Activated CD8-positive, alpha-beta T cell treated with anti-CD3 and anti-CD28 coated beads for 36 hours (primary cell): ENCODE measurements around the gene RPUSD3. TPM values are rescaled to one million over a fixed set of nuclear protein-coding genes. Genes with fewer than 3 reads are reported as not detected.
"Not testable (repeated sequence)": the region's sequence is repeated elsewhere in the genome, so short reads cannot be mapped to it uniquely, and the experiment has no call there.

Experiments used
- ATAC-seq: fragments of 200-7000 bp; cut with Tn5 transposase; one replicate; pipeline ENCODE4 v1.10.0; 2021; ENCODE audit warnings: mild to moderate bottlenecking, moderate library complexity
- CTCF ChIA-PET: fragments of 350-600 bp; sonication (Branson Sonifier 250); formaldehyde crosslinking; loops from one replicate; lab custom pipeline; 2021; ENCODE audit warnings: antibody characterized with exemption; lab: Charles Lee
- POLR2A ChIA-PET: fragments of 350-600 bp; sonication (Branson Sonifier 250); formaldehyde crosslinking; loops from one replicate; lab custom pipeline; 2021; ENCODE audit warnings: antibody characterized with exemption; lab: Charles Lee
- DNase-seq: peaks from one replicate; pipeline ENCODE4 v3.0.0-alpha.2; 2020
- H3K27ac Mint-ChIP-seq: one replicate; pipeline ENCODE4 v1.8.0; 2021; ENCODE audit warnings: mild to moderate bottlenecking, mixed read lengths
- H3K27me3 Mint-ChIP-seq: one replicate; pipeline ENCODE4 v1.8.0; 2021; ENCODE audit warnings: mixed read lengths
- H3K36me3 Mint-ChIP-seq: one replicate; pipeline ENCODE4 v1.8.0; 2021; ENCODE audit warnings: low read depth, mixed read lengths
- H3K4me1 Mint-ChIP-seq: one replicate; pipeline ENCODE4 v1.8.0; 2021; ENCODE audit warnings: low read depth, mixed read lengths
- H3K4me3 Mint-ChIP-seq: one replicate; pipeline ENCODE4 v1.8.0; 2021; ENCODE audit warnings: mild to moderate bottlenecking, moderate library complexity, mixed read lengths
- H3K9me3 Mint-ChIP-seq: one replicate; pipeline ENCODE4 v1.8.0; 2021; ENCODE audit warnings: mixed read lengths
- CTCF ChIP-seq: fragments of 200-600 bp; IDR thresholded peaks from one replicate; pipeline ENCODE4 v1.8.0; 2022; ENCODE audit warnings: antibody characterized with exemption, mild to moderate bottlenecking
- intact Hi-C: fragments of 100-400 bp; cut with micrococcal nuclease; formaldehyde crosslinking; loops from one replicate; pipeline ENCODE4 v1.10.0; 2022
- total RNA-seq, 2 experiments: library from RNA; stranded (reverse); gene quantifications; one replicate each; pipeline ENCODE4 v1.2.3, GENCODE V29; 2021

RPUSD3 gene
- total RNA-seq, 2 experiments from 2014 or later = 78.8 to 83.5 TPM

GRCh38 chr3:9866639-9867038 is 22.8 kb upstream of the RPUSD3 start:
- no peak overlapping the region for H3K4me3 Mint-ChIP-seq
- ChIA-PET POLR2A (interaction anchor here (0.8 kb wide), 2 partner anchors 13 to 67 kb away, joined by 3 read pairs; partner anchors contain the start of genes CIDEC and CRELD1), CTCF (interaction anchor here (1.2 kb wide), 1 partner anchor 139 kb away, joined by 3 read pairs; no protein-coding TSS in a partner anchor)
- TF ChIP-seq CTCF = no peak
- no peaks in the 10 kb centered on the region for H3K4me1 Mint-ChIP-seq
- ATAC-seq (no peak), DNase-seq (no peak)
- H3K36me3 Mint-ChIP-seq = no peaks in the 10 kb centered on the region
- intact Hi-C loops = no loop called here
- no peaks in the 10 kb centered on the region for H3K9me3 Mint-ChIP-seq
- H3K27me3 Mint-ChIP-seq = peaks cover 7% of the 10 kb centered on the region
- no peak overlapping the region for H3K27ac Mint-ChIP-seq

GRCh38 chr3:9865125-9865637 is 21.4 kb upstream of the RPUSD3 start:
- POLR2A ChIA-PET, H3K4me3 Mint-ChIP-seq, H3K27ac Mint-ChIP-seq, DNase-seq, ATAC-seq, H3K36me3 Mint-ChIP-seq, intact Hi-C loops, H3K27me3 Mint-ChIP-seq, H3K4me1 Mint-ChIP-seq, H3K9me3 Mint-ChIP-seq: not testable (repeated sequence)
- CTCF ChIA-PET = interaction anchor here (1.1 to 1.4 kb wide), 2 partner anchors 56 to 64 kb away, joined by 3 read pairs; no protein-coding TSS in a partner anchor

- intact Hi-C loops = no loop called here
- H3K27me3 Mint-ChIP-seq = peaks cover 7% of the 10 kb centered on the region
- H3K4me1 Mint-ChIP-seq = no peaks in the 10 kb centered on the region
- H3K27ac Mint-ChIP-seq = no peak overlapping the region
- no peak overlapping the region for H3K4me3 Mint-ChIP-seq
- H3K9me3 Mint-ChIP-seq = no peaks in the 10 kb centered on the region
- ChIA-PET POLR2A (no interaction called here), CTCF (interaction anchor here (0.9 to 1.4 kb wide), 4 partner anchors 65 to 82 kb away, joined by 3 read pairs; partner anchors contain the start of gene CRELD1)
- ATAC-seq (no peak), DNase-seq (no peak)
- no peak for TF ChIP-seq CTCF
- no peaks in the 10 kb centered on the region for H3K36me3 Mint-ChIP-seq
Measured at GRCh38 chr3:9864200-9864927, 20.6 kb upstream of the RPUSD3 start.

- DNase-seq (no peak), ATAC-seq (peak; percentile 6)
- H3K27me3 Mint-ChIP-seq = peaks cover 7% of the 10 kb centered on the region
- intact Hi-C loops = no loop called here
- ChIA-PET POLR2A (no interaction called here), CTCF (interaction anchor here (1.3 kb wide), 1 partner anchor 71 kb away, joined by 3 read pairs; the partner anchor contains the start of gene CRELD1)
- no peak for TF ChIP-seq CTCF
- no peak overlapping the region for H3K27ac Mint-ChIP-seq
- no peaks in the 10 kb centered on the region for H3K36me3 Mint-ChIP-seq
- H3K4me3 Mint-ChIP-seq = no peak overlapping the region
- no peaks in the 10 kb centered on the region for H3K4me1 Mint-ChIP-seq
- H3K9me3 Mint-ChIP-seq = no peaks in the 10 kb centered on the region
Measured at GRCh38 chr3:9863058-9863772, 19.4 kb upstream of the RPUSD3 start.

GRCh38 chr3:9862391-9863057 is 18.7 kb upstream of the RPUSD3 start:
- no peaks in the 10 kb centered on the region for H3K36me3 Mint-ChIP-seq
- ChIA-PET POLR2A (no interaction called here), CTCF (no interaction called here)
- H3K4me1 Mint-ChIP-seq = no peaks in the 10 kb centered on the region
- no peaks in the 10 kb centered on the region for H3K9me3 Mint-ChIP-seq
- intact Hi-C loops = no loop called here
- peaks cover 7% of the 10 kb centered on the region for H3K27me3 Mint-ChIP-seq
- DNase-seq (peak; percentile 46), ATAC-seq (peak; percentile 90)
- no peak overlapping the region for H3K4me3 Mint-ChIP-seq
- no peak overlapping the region for H3K27ac Mint-ChIP-seq
- TF ChIP-seq CTCF = peak; percentile 39
